ENCODE data around the gene KRTAP4-9.
"Not testable (repeated sequence)": the region's sequence is repeated elsewhere in the genome, so short reads cannot be mapped to it uniquely, and the experiment has no call there.

- TF ChIP-seq CTCF, EZH2phosphoT487, EZH2 (IDR thresholded peaks at IDR 0.05): not testable (repeated sequence)
Measured at GRCh38 chr17:41104386-41105038, 677 bp upstream of the KRTAP4-9 start.
